ENCODE data around the gene MTUS2. TPM values are rescaled to one million over a fixed set of nuclear protein-coding genes. Genes with fewer than 3 reads are reported as not detected.

Gene MTUS2
- total RNA-seq, 6 experiments from 2014 or later, result 0.07 to 0.15 (median 0.14) TPM; not detected in 1

- no peaks in the 10 kb centered on the region for H3K9me3 Mint-ChIP-seq
- H3K4me3 Mint-ChIP-seq, result no peak overlapping the region
- peaks cover 4% of the 10 kb centered on the region for H3K27me3 Mint-ChIP-seq (ENCODE audit: insufficient read depth)
- peak overlapping the region; percentile 90 for H3K27ac Mint-ChIP-seq
- peaks cover 71% of the 10 kb centered on the region for H3K36me3 Mint-ChIP-seq (ENCODE audit: low read depth)
- TF ChIP-seq CTCF (IDR thresholded peaks at IDR 0.05), result no peak
- no peak for DNase-seq
- H3K4me1 Mint-ChIP-seq (ENCODE audit: low read depth), result peaks cover 67% of the 10 kb centered on the region
Measured at GRCh38 chr13:29514720-29515310, 694.7 kb downstream of the MTUS2 start.

GRCh38 chr13:29515372-29515771, 695.2 kb downstream of the MTUS2 start:
- H3K9me3 Mint-ChIP-seq, result no peaks in the 10 kb centered on the region
- DNase-seq, result peak; percentile 43
- peaks cover 67% of the 10 kb centered on the region for H3K4me1 Mint-ChIP-seq (ENCODE audit: low read depth)
- H3K4me3 Mint-ChIP-seq, result no peak overlapping the region; the same call in 1 of the 2 replicates
- no peak for TF ChIP-seq CTCF (IDR thresholded peaks at IDR 0.05)
- peak overlapping the region; percentile 90 for H3K27ac Mint-ChIP-seq
- H3K36me3 Mint-ChIP-seq (ENCODE audit: low read depth), result peaks cover 71% of the 10 kb centered on the region
- H3K27me3 Mint-ChIP-seq (ENCODE audit: insufficient read depth), result peaks cover 4% of the 10 kb centered on the region

- Mint-ChIP-seq H3K9me3 (no peaks in the 10 kb centered on the region), H3K4me1 (ENCODE audit: low read depth) (peaks cover 68% of the 10 kb centered on the region), H3K27ac (peak overlapping the region; percentile 90), H3K27me3 (ENCODE audit: insufficient read depth) (peaks cover 4% of the 10 kb centered on the region), H3K4me3 (no peak overlapping the region), H3K36me3 (ENCODE audit: low read depth) (peaks cover 72% of the 10 kb centered on the region)
- DNase-seq, result no peak
- no peak for TF ChIP-seq CTCF (IDR thresholded peaks at IDR 0.05)
Measured at GRCh38 chr13:29516012-29516411, 695.9 kb downstream of the MTUS2 start.

GRCh38 chr13:29516880-29517279, 696.7 kb downstream of the MTUS2 start:
- peaks cover 4% of the 10 kb centered on the region; the same call in 1 of the 2 replicates for H3K27me3 Mint-ChIP-seq (ENCODE audit: insufficient read depth)
- peaks cover 68% of the 10 kb centered on the region for H3K4me1 Mint-ChIP-seq (ENCODE audit: low read depth)
- H3K27ac Mint-ChIP-seq, result peak overlapping the region; percentile 90
- no peak overlapping the region for H3K4me3 Mint-ChIP-seq
- H3K36me3 Mint-ChIP-seq (ENCODE audit: low read depth), result peaks cover 70% of the 10 kb centered on the region
- no peaks in the 10 kb centered on the region for H3K9me3 Mint-ChIP-seq
- DNase-seq, result no peak
- TF ChIP-seq CTCF (IDR thresholded peaks at IDR 0.05), result no peak

GRCh38 chr13:29519921-29520320, 699.8 kb downstream of the MTUS2 start:
- Mint-ChIP-seq H3K36me3 (ENCODE audit: low read depth) (peaks cover 77% of the 10 kb centered on the region), H3K4me3 (peak overlapping the region; percentile 31), H3K27me3 (ENCODE audit: insufficient read depth) (peaks cover 2% of the 10 kb centered on the region), H3K27ac (peak overlapping the region; percentile 97), H3K4me1 (ENCODE audit: low read depth) (peaks cover 68% of the 10 kb centered on the region), H3K9me3 (no peaks in the 10 kb centered on the region)
- TF ChIP-seq CTCF (IDR thresholded peaks at IDR 0.05), result no peak
- no peak for DNase-seq

Data from HFFc6 (cell line).